GM12878 (cell line): ENCODE measurements around the gene ZNF365. TPM values are rescaled to one million over a fixed set of nuclear protein-coding genes. Genes with fewer than 3 reads are reported as not detected.

Experiments used
- ATAC-seq: fragments of 200-7000 bp; cut with Tn5 transposase; 3 replicates; pipeline ENCODE4 v1.9.1; 2020; ENCODE audit warnings: mild to moderate bottlenecking, moderate library complexity
- BruUV-seq: library from RNA; stranded (reverse); fragments of 400-500 nt; replicated peaks from 2 replicates; lab custom pipeline; 2021; lab: Mats Ljungman, UMichigan
- CTCF ChIA-PET: fragments of 300-600 bp; sonication (Branson Sonifier 250); formaldehyde crosslinking; extraction: SDS; loops from one replicate; lab custom pipeline; 2021; ENCODE audit warnings: inconsistent platforms; lab: Yijun Ruan, JAX
- POLR2A ChIA-PET: fragments of 350-600 bp; formaldehyde crosslinking; extraction: SDS; loops from one replicate; lab custom pipeline; 2021; ENCODE audit warnings: inconsistent platforms; lab: Charles Lee
- RAD21 ChIA-PET: fragments of 300-600 bp; sonication (Branson Sonifier 250); formaldehyde crosslinking; loops from one replicate; lab custom pipeline; 2023; ENCODE audit warnings: antibody characterized with exemption; ENCODE audit not compliant: unreplicated experiment; lab: Charles Lee
- SMC1A ChIA-PET: fragments of 300-600 bp; sonication (Branson Sonifier 250); formaldehyde crosslinking; loops from one replicate; lab custom pipeline; 2023; ENCODE audit not compliant: unreplicated experiment, uncharacterized antibody; lab: Charles Lee
- DNase-seq: peaks from one replicate; pipeline ENCODE4 v3.0.0-alpha.2; 2011; ENCODE audit warnings: low read depth, low spot score
- FAIRE-seq: peaks from 3 replicates; lab custom pipeline; 2011; peaks lifted over from hg19 to GRCh38; lab: Jason Lieb, UNC
- H2AFZ ChIP-seq: 2 replicates; pipeline ENCODE4 v1.6.0; 2011; ENCODE audit warnings: low read depth, low read length, control low read depth; ENCODE audit not compliant: control insufficient read depth
- H3K27ac ChIP-seq: 2 replicates; pipeline ENCODE4 v1.5.1; 2011; ENCODE audit warnings: control low read depth; ENCODE audit not compliant: control insufficient read depth, insufficient read depth
- H3K27me3 ChIP-seq, 2 experiments: replicated peaks in 1 of 2; 2 replicates each; pipeline versions ENCODE4 v1.6.0 to v1.6.1; 2011; ENCODE audit warnings: low read length in 1 of 2; ENCODE audit not compliant: control insufficient read depth in 2 of 2, insufficient read depth in 2 of 2
- H3K36me3 ChIP-seq, 2 experiments: 2 replicates each; pipeline ENCODE4 v1.5.1; 2011; ENCODE audit warnings: low read length in 1 of 2; ENCODE audit not compliant: control insufficient read depth in 2 of 2, insufficient read depth in 2 of 2
- H3K4me1 ChIP-seq: 2 replicates; pipeline ENCODE4 v1.6.1; 2011; ENCODE audit warnings: mild to moderate bottlenecking, low read length, moderate library complexity, mixed read lengths; ENCODE audit not compliant: control insufficient read depth, insufficient read depth
- H3K4me2 ChIP-seq: 2 replicates; pipeline ENCODE4 v1.6.0; 2011; ENCODE audit warnings: control low read depth; ENCODE audit not compliant: control insufficient read depth, insufficient read depth
- H3K4me3 ChIP-seq: fragments of 200-600 bp; sonication (generic); 2 replicates; pipeline ENCODE4 v1.5.1; 2016
- H3K79me2 ChIP-seq: 2 replicates; pipeline ENCODE4 v1.6.0; 2011; ENCODE audit warnings: low read length; ENCODE audit not compliant: control insufficient read depth, insufficient read depth
- H3K9ac ChIP-seq: 2 replicates; pipeline ENCODE4 v1.8.0; 2011; ENCODE audit warnings: low read length, control low read depth, mixed read lengths; ENCODE audit not compliant: control insufficient read depth, insufficient read depth
- H3K9me3 ChIP-seq: replicated peaks from 3 replicates; pipeline ENCODE4 v1.5.1; 2011; ENCODE audit warnings: mild to moderate bottlenecking, low read length; ENCODE audit not compliant: control insufficient read depth, insufficient read depth
- H4K20me1 ChIP-seq: 2 replicates; pipeline ENCODE4 v1.6.0; 2011; ENCODE audit not compliant: control insufficient read depth, insufficient read depth
- ASH2L ChIP-seq: fragments of 300-600, 200-600 bp; sonication (generic); IDR thresholded peaks from 2 replicates; pipeline ENCODE4 v1.6.1; 2017; ENCODE audit warnings: low read depth, mild to moderate bottlenecking, borderline replicate concordance
- CBX3 ChIP-seq: fragments of 200-600 bp; sonication (generic); IDR thresholded peaks from 2 replicates; pipeline ENCODE4 v1.6.1; 2016; ENCODE audit warnings: low read depth, borderline replicate concordance
- CUX1 ChIP-seq: IDR thresholded peaks from 2 replicates; pipeline ENCODE4 v1.6.1; 2012; ENCODE audit warnings: improper control_type of control experiment, low read depth, low read length; ENCODE audit not compliant: insufficient replicate concordance
- DPF2 ChIP-seq: fragments of 450-650 bp; IDR thresholded peaks from 2 replicates; pipeline ENCODE4 v1.6.1; 2017; ENCODE audit warnings: mild to moderate bottlenecking
- HDGF ChIP-seq: fragments of 450-650 bp; IDR thresholded peaks from 2 replicates; pipeline ENCODE4 v1.6.1; 2016; ENCODE audit warnings: antibody characterized with exemption
- LARP7 ChIP-seq: fragments of 450-650 bp; IDR thresholded peaks from 2 replicates; pipeline ENCODE4 v1.6.1; 2017; ENCODE audit warnings: mild to moderate bottlenecking
- MEF2B ChIP-seq: fragments of 450-650 bp; IDR thresholded peaks from 2 replicates; pipeline ENCODE4 v1.6.1; 2018; ENCODE audit warnings: mild to moderate bottlenecking, moderate library complexity; ENCODE audit not compliant: partially characterized antibody, poor library complexity, severe bottlenecking
- MYC ChIP-seq: IDR thresholded peaks from 2 replicates; pipeline ENCODE4 v1.6.1; 2011; ENCODE audit warnings: mild to moderate bottlenecking, low read length, moderate library complexity, inconsistent platforms; ENCODE audit not compliant: insufficient read depth, insufficient replicate concordance, insufficient read length, severe bottlenecking
- NR2F1 ChIP-seq: fragments of 450-650 bp; conservative IDR thresholded peaks from 2 replicates; pipeline ENCODE4 v1.6.1; 2017; ENCODE audit warnings: mild to moderate bottlenecking
- RB1 ChIP-seq: fragments of 450-650 bp; formaldehyde crosslinking; IDR thresholded peaks from 2 replicates; pipeline ENCODE4 v1.6.1; 2017; ENCODE audit warnings: mild to moderate bottlenecking, borderline replicate concordance
- RUNX3 ChIP-seq: IDR thresholded peaks from 2 replicates; pipeline ENCODE4 v1.6.1; 2012; ENCODE audit warnings: low read length, inconsistent platforms
- SIX5 ChIP-seq: IDR thresholded peaks from 2 replicates; pipeline ENCODE4 v1.6.1; 2011; ENCODE audit warnings: mild to moderate bottlenecking, low read depth, low read length, moderate library complexity; ENCODE audit not compliant: severe bottlenecking
- SUZ12 ChIP-seq: fragments of 200-600 bp; sonication (generic); IDR thresholded peaks from one replicate; pipeline ENCODE4 v1.6.1; 2018; ENCODE audit warnings: antibody characterized with exemption, mild to moderate bottlenecking; ENCODE audit not compliant: unreplicated experiment
- ZNF24 ChIP-seq: fragments of 450-650 bp; IDR thresholded peaks from 2 replicates; pipeline ENCODE4 v1.6.1; 2017; ENCODE audit warnings: antibody characterized with exemption, mild to moderate bottlenecking
- WGBS: methylation state at CpG from one replicate; pipeline ENCODE4 v1.1.6; 2016; ENCODE audit warnings: low lambda C conversion rate; ENCODE audit not compliant: insufficient replicate concordance, insufficient coverage; ENCODE audit errors: missing lambda C conversion rate; 5-methylcytosine and 5-hydroxymethylcytosine counted together
- in situ Hi-C: fragments of 300-500 bp; cut with MboI; formaldehyde crosslinking; loops from 9 replicates; pipeline ENCODE4 v1.14.3; 2018; ENCODE audit warnings: mixed read lengths
- intact Hi-C: fragments of 100-400 bp; cut with micrococcal nuclease; formaldehyde crosslinking; loops from one replicate; pipeline ENCODE4 v1.14.2; 2022; ENCODE audit not compliant: unreplicated experiment
- polyA plus RNA-seq, 11 experiments: library from polyadenylated mRNA; depleted of rRNA in 4 of 11; unstranded in 6 of 11; stranded (reverse) in 5 of 11; fragments of >200 nt; fragmentation: Nextera tagmentation in 4 of 11; fragmentation: Illumina TruSeq in 1 of 11; extraction: Ambion mirVana in 4 of 11; extraction: Trizol in 1 of 11; gene quantifications; 1 replicate in 1 of 11; 2 replicates in 10 of 11; pipeline versions ENCODE4 v1.2.1 to v1.2.3, GENCODE V29; 2011 to 2016; ENCODE audit warnings: inconsistent platforms in 2 of 11, missing spikeins in 2 of 11, low read depth in 1 of 11
- total RNA-seq, 4 experiments: library from RNA; depleted of rRNA in 3 of 4; stranded (reverse); fragments of >200 nt in 3 of 4; fragmentation: Illumina TruSeq in 1 of 4; extraction: Trizol in 1 of 4; gene quantifications; 2 replicates each; pipeline versions ENCODE4 v1.2.1 to v1.2.3, GENCODE V29; 2013 to 2021
- TF ChIP-seq, protein P1 (sequence below): fragments of 450-650 bp; IDR thresholded peaks from 2 replicates; pipeline ENCODE4 v1.6.1; 2017; ENCODE audit warnings: borderline replicate concordance

Gene ZNF365
- total and polyA plus RNA-seq, 10 of the 15 experiments (the other 5 are each of a cell fraction or from before 2014, with no cell fraction given): 0.08 TPM; not detected in 9

GRCh38 chr10:62376071-62377025 is 2.2 kb downstream of the ZNF365 start:
- BruUV-seq: no TSS peak
- no peak for ATAC-seq
- intact Hi-C loops: no loop called here

More at GRCh38 chr10:62376071-62377025, 2.2 kb downstream of the ZNF365 start:
- H3K9ac ChIP-seq: no peak overlapping the region
- no peak for TF ChIP-seq ZNF24
- TF ChIP-seq HDGF: no peak
- TF ChIP-seq RB1: no peak
- no peak for TF ChIP-seq SIX5
- TF ChIP-seq SUZ12: no peak
- TF ChIP-seq RUNX3: no peak
- TF ChIP-seq LARP7: no peak
- TF ChIP-seq CUX1: no peak
- TF ChIP-seq ASH2L: no peak
- TF ChIP-seq, protein P1, sequence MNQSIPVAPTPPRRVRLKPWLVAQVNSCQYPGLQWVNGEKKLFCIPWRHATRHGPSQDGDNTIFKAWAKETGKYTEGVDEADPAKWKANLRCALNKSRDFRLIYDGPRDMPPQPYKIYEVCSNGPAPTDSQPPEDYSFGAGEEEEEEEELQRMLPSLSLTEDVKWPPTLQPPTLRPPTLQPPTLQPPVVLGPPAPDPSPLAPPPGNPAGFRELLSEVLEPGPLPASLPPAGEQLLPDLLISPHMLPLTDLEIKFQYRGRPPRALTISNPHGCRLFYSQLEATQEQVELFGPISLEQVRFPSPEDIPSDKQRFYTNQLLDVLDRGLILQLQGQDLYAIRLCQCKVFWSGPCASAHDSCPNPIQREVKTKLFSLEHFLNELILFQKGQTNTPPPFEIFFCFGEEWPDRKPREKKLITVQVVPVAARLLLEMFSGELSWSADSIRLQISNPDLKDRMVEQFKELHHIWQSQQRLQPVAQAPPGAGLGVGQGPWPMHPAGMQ: no peak
- no peak for TF ChIP-seq NR2F1
- no peak for TF ChIP-seq CBX3
- TF ChIP-seq DPF2: no peak
- TF ChIP-seq MYC: no peak
- no peak for TF ChIP-seq MEF2B
- TF ChIP-seq, all 136 proteins: peak for 0
- peaks cover 8 to 22% of the 10 kb centered on the region in 2 experiments for H3K27me3 ChIP-seq
- SMC1A ChIA-PET: interaction anchor here (1.5 kb wide), 1 partner anchor 10 kb away, joined by 5 read pairs; no protein-coding TSS in a partner anchor
- RAD21 ChIA-PET: no interaction called here
- no peak overlapping the region for H3K4me2 ChIP-seq
- H3K27ac ChIP-seq: no peak overlapping the region
- CTCF ChIA-PET: no interaction called here
- H3K9me3 ChIP-seq: no peaks in the 10 kb centered on the region
- in situ Hi-C loops: no loop called here
- no peaks in the 10 kb centered on the region for H3K79me2 ChIP-seq
- POLR2A ChIA-PET: no interaction called here
- no peak overlapping the region for H3K4me3 ChIP-seq
- no peaks in the 10 kb centered on the region for H3K36me3 ChIP-seq
- FAIRE-seq (no peak), DNase-seq (no peak)
- H2AFZ ChIP-seq: no peak overlapping the region
- H4K20me1 ChIP-seq: no peaks in the 10 kb centered on the region
- no peaks in the 10 kb centered on the region for H3K4me1 ChIP-seq
- 35% methylated on average over 21 of the region's 21 CpGs for WGBS
